ENCODE data around the gene A3GALT2.

DNA sequence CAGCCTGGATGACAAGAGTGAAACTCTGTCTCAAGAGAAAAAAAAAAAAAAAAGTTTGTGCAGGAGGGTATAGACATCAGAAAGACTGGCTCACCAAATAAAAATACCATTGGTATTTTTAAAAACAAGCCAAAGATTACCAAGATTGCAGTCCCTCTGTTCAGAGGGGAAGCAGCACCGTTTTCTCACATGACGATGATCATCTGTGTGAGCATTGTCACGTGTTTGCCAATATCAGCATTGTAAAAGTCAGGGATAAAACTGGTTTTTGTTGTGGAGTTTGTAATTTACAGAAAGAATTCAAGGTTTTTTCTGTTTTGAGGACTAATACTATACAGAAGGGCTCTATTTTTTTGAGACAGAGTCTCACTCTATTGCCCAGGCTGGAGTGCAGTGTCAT lies 38.1 kb downstream of the A3GALT2 start:
- TF ChIP-seq, protein P1, sequence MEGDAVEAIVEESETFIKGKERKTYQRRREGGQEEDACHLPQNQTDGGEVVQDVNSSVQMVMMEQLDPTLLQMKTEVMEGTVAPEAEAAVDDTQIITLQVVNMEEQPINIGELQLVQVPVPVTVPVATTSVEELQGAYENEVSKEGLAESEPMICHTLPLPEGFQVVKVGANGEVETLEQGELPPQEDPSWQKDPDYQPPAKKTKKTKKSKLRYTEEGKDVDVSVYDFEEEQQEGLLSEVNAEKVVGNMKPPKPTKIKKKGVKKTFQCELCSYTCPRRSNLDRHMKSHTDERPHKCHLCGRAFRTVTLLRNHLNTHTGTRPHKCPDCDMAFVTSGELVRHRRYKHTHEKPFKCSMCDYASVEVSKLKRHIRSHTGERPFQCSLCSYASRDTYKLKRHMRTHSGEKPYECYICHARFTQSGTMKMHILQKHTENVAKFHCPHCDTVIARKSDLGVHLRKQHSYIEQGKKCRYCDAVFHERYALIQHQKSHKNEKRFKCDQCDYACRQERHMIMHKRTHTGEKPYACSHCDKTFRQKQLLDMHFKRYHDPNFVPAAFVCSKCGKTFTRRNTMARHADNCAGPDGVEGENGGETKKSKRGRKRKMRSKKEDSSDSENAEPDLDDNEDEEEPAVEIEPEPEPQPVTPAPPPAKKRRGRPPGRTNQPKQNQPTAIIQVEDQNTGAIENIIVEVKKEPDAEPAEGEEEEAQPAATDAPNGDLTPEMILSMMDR (conservative IDR thresholded peaks at IDR 0.05): no peak
- no peak for TF ChIP-seq ZFX (IDR thresholded peaks at IDR 0.05)
